Natural killer cell (primary cell): ENCODE measurements around the gene LIAS. TPM values are rescaled to one million over a fixed set of nuclear protein-coding genes. Genes with fewer than 3 reads are reported as not detected.

Source experiments
- ATAC-seq, 3 donors: fragments of 150-1000 bp in 2 of 3; fragments of 200-7000 bp in 1 of 3; cut with Tn5 transposase; 1 replicate in 1 of 3; 2 replicates in 2 of 3; pipeline ENCODE4 v1.10.0; 2021; ENCODE audit warnings: mild to moderate bottlenecking in 2 of 3, moderate library complexity in 2 of 3
- DNase-seq, 2 donors: peaks; one replicate each; pipeline versions ENCODE4 v3.0.0 to v3.0.0-alpha.2; 2013 to 2021; ENCODE audit warnings: mixed read lengths in 1 of 2
- H3K27ac ChIP-seq: one replicate; pipeline ENCODE4 v1.5.1; 2013; ENCODE audit warnings: mild to moderate bottlenecking, low read length
- H3K27me3 ChIP-seq: one replicate; pipeline ENCODE4 v1.6.1; 2013; ENCODE audit warnings: low read length; ENCODE audit not compliant: control insufficient read depth, insufficient read depth
- H3K36me3 ChIP-seq: one replicate; pipeline ENCODE4 v1.6.1; 2013; ENCODE audit warnings: low read length; ENCODE audit not compliant: control insufficient read depth, insufficient read depth
- H3K4me1 ChIP-seq: one replicate; pipeline ENCODE4 v1.6.1; 2013; ENCODE audit warnings: low read length; ENCODE audit not compliant: control insufficient read depth, insufficient read depth
- H3K4me3 ChIP-seq: one replicate; pipeline ENCODE4 v1.5.1; 2013; ENCODE audit warnings: low read length
- H3K9me3 ChIP-seq: one replicate; pipeline ENCODE4 v1.6.1; 2013; ENCODE audit warnings: low read length; ENCODE audit not compliant: control insufficient read depth, insufficient read depth
- H3K27ac Mint-ChIP-seq, 2 donors: one replicate each; pipeline ENCODE4 v1.8.0; 2022; ENCODE audit warnings: mild to moderate bottlenecking in 2 of 2, mixed read lengths in 2 of 2, moderate library complexity in 1 of 2
- H3K27me3 Mint-ChIP-seq, 2 donors: one replicate each; pipeline ENCODE4 v1.8.0; 2022; ENCODE audit warnings: low read depth in 2 of 2, mixed read lengths in 2 of 2
- H3K36me3 Mint-ChIP-seq: one replicate; pipeline ENCODE4 v1.8.0; 2022; ENCODE audit warnings: mixed read lengths
- H3K4me1 Mint-ChIP-seq, 2 donors: one replicate each; pipeline ENCODE4 v1.8.0; 2022; ENCODE audit warnings: mixed read lengths in 2 of 2
- H3K4me3 Mint-ChIP-seq: one replicate; pipeline ENCODE4 v1.8.0; 2022; ENCODE audit warnings: mild to moderate bottlenecking, moderate library complexity, mixed read lengths
- H3K9me3 Mint-ChIP-seq, 2 donors: one replicate each; pipeline ENCODE4 v1.8.0; 2022; ENCODE audit warnings: mixed read lengths in 2 of 2
- CTCF ChIP-seq: fragments of 200-600 bp; IDR thresholded peaks from one replicate; pipeline ENCODE4 v1.8.0; 2022; ENCODE audit warnings: antibody characterized with exemption
- WGBS: methylation state at CpG from one replicate; pipeline ENCODE4 v1.1.7; 2013; ENCODE audit warnings: missing lambda C conversion rate; ENCODE audit not compliant: insufficient coverage; 5-methylcytosine and 5-hydroxymethylcytosine counted together
- intact Hi-C: fragments of 100-400 bp; cut with micrococcal nuclease; formaldehyde crosslinking; loops from one replicate; pipeline ENCODE4 v1.14.2; 2022
- total RNA-seq, 4 donors: library from RNA; stranded (reverse); fragments of 120-200 nt in 1 of 4; gene quantifications; one replicate each; pipeline versions ENCODE4 v1.2.3 to v1.2.4, GENCODE V29; 2013 to 2022

Gene LIAS
- total RNA-seq, 3 donors from 2014 or later (not counting 1 experiment from before 2014, with no cell fraction given) = 10.6 to 14.3 (median 11.9) TPM

- H3K27me3 ChIP-seq = no peaks in the 10 kb centered on the region
- H3K4me3 ChIP-seq = peak overlapping the region; percentile 93
- no peak for TF ChIP-seq CTCF
- DNase-seq = peak in 1 of 2 donors; percentile 5
- no peaks in the 10 kb centered on the region for H3K27me3 Mint-ChIP-seq
- H3K36me3 ChIP-seq = no peaks in the 10 kb centered on the region
- no peaks in the 10 kb centered on the region for H3K9me3 ChIP-seq
- no peak overlapping the region for H3K27ac ChIP-seq
- peak overlapping the region; percentile 96 for H3K4me3 Mint-ChIP-seq
- H3K27ac Mint-ChIP-seq = peak overlapping the region; percentile 78 to 92
- peaks cover 18% of the 10 kb centered on the region for H3K4me1 ChIP-seq
- peaks cover 13 to 20% of the 10 kb centered on the region in 2 donors for H3K4me1 Mint-ChIP-seq
- 57% methylated on average over 8 of the region's 9 CpGs for WGBS
- ATAC-seq = no peak
- no peaks in the 10 kb centered on the region for H3K36me3 Mint-ChIP-seq
- H3K9me3 Mint-ChIP-seq = no peaks in the 10 kb centered on the region
- intact Hi-C loops = loop anchor here (5.0 kb wide), 2 partner anchors 171 to 344 kb away; partner anchors contain the start of genes UBE2K and WDR19
These were observed 67.2 kb downstream of the LIAS start for GRCh38 chr4:39525822-39526690.

- H3K27me3 ChIP-seq = no peaks in the 10 kb centered on the region
- no peaks in the 10 kb centered on the region for H3K27me3 Mint-ChIP-seq
- intact Hi-C loops = loop anchor here (1.0 to 5.0 kb wide), 4 partner anchors 112 to 451 kb away; partner anchors contain the start of genes UBE2K and WDR19
- H3K36me3 Mint-ChIP-seq = no peaks in the 10 kb centered on the region
- H3K4me1 Mint-ChIP-seq = peaks cover 13 to 20% of the 10 kb centered on the region in 2 donors
- peak overlapping the region; percentile 30 for H3K27ac ChIP-seq
- DNase-seq (peak; percentile 16 to 52), ATAC-seq (peak in 1 of 3 donors; percentile 16)
- H3K4me3 Mint-ChIP-seq = peak overlapping the region; percentile 96
- H3K4me3 ChIP-seq = peak overlapping the region; percentile 93
- H3K9me3 ChIP-seq = no peaks in the 10 kb centered on the region
- no peak for TF ChIP-seq CTCF
- peak overlapping the region; percentile 78 to 92 for H3K27ac Mint-ChIP-seq
- H3K36me3 ChIP-seq = no peaks in the 10 kb centered on the region
- H3K4me1 ChIP-seq = peaks cover 18% of the 10 kb centered on the region
- under 1% methylated on average over 33 of the region's 33 CpGs for WGBS
- H3K9me3 Mint-ChIP-seq = no peaks in the 10 kb centered on the region
These were observed 68.0 kb downstream of the LIAS start for GRCh38 chr4:39526765-39527295.

GRCh38 chr4:39527296-39528060 is 68.6 kb downstream of the LIAS start, which contains the start of gene UGDH:
TSS of gene UGDH (minus strand) at chr4:39527439. CDS start at chr4:39521512, 5,927 bp downstream.
- Histone ChIP-seq H3K27ac (peak within 1 kb of the TSS; percentile 68), H3K4me1 (peaks cover 18% of the 10 kb centered on the region), H3K9me3 (no peaks in the 10 kb centered on the region), H3K36me3 (no peaks in the 10 kb centered on the region), H3K4me3 (peak within 1 kb of the TSS; percentile 93), H3K27me3 (no peaks in the 10 kb centered on the region)
- TF ChIP-seq CTCF = no peak
- under 1% methylated on average over 73 of the region's 73 CpGs for WGBS
- Mint-ChIP-seq H3K27me3 (no peaks in the 10 kb centered on the region), H3K9me3 (no peaks in the 10 kb centered on the region), H3K4me1 (peaks cover 13 to 20% of the 10 kb centered on the region in 2 donors), H3K27ac (peak within 1 kb of the TSS; percentile 78 to 92), H3K36me3 (no peaks in the 10 kb centered on the region), H3K4me3 (peak within 1 kb of the TSS; percentile 96)
- ATAC-seq = peak; percentile 98 to 100 (median 99)
- peak; percentile 91 to 95 for DNase-seq
- intact Hi-C loops = loop anchor here (1.0 to 5.0 kb wide), 4 partner anchors 112 to 451 kb away; partner anchors contain the start of genes UBE2K and WDR19
